DMS114 treated with DMSO at 0.1 percent for 48 hours (cell line): ENCODE data around the gene ACOT4.
"Not testable (repeated sequence)": the region's sequence is repeated elsewhere in the genome, so short reads cannot be mapped to it uniquely, and the experiment has no call there.

Experiments
- DNase-seq: peaks from one replicate; lab custom pipeline; 2025; ENCODE audit not compliant: unreplicated experiment; lab: John Stamatoyannopoulos, UW

ACOT4 gene

GRCh38 chr14:73576391-73576790 lies 15.3 kb upstream of the ACOT4 start:
- DNase-seq = no peak

GRCh38 chr14:73577214-73577613 lies 14.5 kb upstream of the ACOT4 start:
- DNase-seq = not testable (repeated sequence)

- not testable (repeated sequence) for DNase-seq
These were observed 9.3 kb upstream of the ACOT4 start for GRCh38 chr14:73582102-73582979.

- no peak for DNase-seq
These were observed 3.0 kb upstream of the ACOT4 start for GRCh38 chr14:73588695-73589094.

- DNase-seq = no peak
These were observed 2.6 kb upstream of the ACOT4 start for GRCh38 chr14:73589116-73589515.

DNA sequence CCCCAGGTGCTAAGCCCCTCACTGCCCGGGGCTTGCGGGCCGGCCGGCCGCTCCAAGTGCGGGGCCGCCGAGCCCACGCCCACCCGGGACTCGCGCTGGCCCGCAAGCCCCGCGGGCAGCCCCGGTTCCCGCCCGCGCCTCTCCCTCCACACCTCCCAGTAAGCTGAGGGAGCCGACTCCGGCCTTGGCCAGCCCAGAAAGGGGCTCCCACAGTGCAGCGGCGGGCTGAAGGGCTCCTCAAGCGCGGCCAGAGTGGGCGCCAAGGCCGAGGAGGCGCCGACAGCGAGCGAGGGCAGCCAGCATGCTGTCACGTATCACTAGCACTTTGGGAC lies 1.0 kb upstream of the ACOT4 start:
- DNase-seq = not testable (repeated sequence)

DNA sequence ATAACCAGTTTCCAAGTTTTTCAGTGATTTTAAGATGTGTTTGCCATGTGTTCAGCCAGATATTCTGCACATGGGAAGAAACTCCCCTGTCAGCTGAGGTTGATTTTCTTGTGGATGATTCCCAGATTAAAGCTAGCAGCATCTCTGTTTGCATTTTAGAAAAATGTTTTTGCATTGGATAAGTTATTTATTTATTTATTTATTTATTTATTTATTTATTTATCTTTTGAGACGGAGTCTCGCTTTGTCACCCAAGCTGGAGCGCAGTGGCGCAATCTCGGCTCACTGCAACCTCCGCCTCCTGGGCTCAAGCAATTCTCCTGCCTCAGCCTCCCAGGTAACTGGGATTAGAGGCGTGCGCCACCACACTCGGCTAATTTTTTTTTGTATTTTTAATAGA lies 2.8 kb downstream of the ACOT4 start:
- DNase-seq = no peak

DNA sequence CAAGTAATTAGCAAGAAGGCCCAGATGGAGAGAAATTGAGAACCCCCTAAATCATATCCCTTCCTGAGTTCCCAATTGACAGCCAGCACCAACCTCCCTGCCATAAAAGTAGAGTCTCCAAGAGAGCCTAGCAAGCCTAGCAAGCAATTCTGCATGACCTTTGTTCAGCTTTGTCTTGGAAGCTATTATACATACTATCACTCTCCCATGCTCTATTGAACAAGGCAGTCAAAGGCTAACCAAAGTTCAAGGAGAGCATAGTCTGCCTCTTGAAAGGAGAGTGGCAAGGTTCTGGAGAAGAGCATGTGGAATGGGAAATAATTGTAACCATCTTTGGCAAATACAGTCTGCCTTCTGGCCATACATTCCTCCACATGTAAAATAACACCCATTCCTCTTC lies 7.8 kb downstream of the ACOT4 start:
- DNase-seq = no peak

DNA sequence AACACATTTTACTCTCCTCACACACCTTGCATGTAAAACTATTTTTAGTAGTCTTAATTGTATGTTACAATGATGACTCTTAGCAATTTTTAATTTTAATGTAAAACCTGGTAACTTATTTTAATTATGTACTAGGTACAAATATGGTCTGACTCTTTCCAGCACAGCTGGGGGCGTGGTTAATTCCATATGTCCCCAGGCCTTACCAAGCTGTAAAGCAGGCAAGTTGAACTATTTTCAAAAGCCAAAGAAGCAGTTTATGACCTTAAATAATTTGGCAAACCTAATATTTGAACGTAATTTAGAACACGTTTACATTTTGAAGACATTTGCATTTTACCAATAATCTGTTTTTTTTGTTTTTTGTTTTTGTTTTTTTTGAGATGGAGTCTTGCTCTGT lies 11.3 kb downstream of the ACOT4 start:
- DNase-seq = no peak

DNA sequence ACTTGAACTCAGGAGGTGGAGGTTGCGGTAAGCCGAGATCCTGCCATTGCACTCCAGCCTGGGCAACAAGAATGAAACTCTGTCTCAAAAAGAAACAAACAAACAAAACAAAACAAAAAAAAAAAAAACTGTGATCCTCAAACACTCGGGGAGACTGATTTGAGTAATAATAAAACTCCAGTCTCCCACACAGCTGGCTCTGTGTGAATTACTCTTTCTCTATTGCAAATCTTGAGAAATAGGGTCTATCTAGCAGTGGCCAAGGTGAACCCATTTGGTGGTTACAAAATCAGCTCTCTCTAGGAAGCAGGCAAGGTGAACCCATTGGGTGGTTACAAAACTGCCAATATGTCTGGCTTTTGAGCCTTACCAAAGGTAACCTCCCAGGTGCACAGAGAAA lies 14.6 kb downstream of the ACOT4 start:
- DNase-seq = no peak

GRCh38 chr14:73607241-73607640 lies 15.6 kb downstream of the ACOT4 start:
- no peak for DNase-seq

DNA sequence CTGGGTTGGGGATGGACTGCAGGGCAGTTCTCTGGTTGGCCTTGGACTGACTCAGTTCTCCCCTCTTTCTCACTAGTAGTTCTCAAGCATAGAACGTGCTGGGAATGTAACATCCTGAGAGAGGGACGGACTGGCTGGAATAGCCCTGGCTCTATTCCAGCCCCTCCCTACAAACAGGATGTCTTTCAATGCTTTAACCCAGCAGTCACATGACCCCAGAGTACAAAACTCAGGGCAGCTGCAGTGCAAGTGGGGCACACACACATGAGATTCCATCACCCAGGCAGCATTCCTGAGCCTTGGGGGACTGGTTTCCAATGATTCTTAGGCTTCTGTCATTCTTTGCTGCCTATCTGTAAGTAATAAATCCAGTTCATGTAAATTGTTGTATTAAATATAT lies 19.0 kb downstream of the ACOT4 start:
- DNase-seq = no peak

- peak; percentile 61 for DNase-seq
These were observed 20.8 kb downstream of the ACOT4 start, which contains the start of gene ACOT6 for GRCh38 chr14:73612339-73613045. ACOT6 (plus strand) TSS chr14:73612517; CDS start chr14:73612572, 55 bp downstream.

DNA sequence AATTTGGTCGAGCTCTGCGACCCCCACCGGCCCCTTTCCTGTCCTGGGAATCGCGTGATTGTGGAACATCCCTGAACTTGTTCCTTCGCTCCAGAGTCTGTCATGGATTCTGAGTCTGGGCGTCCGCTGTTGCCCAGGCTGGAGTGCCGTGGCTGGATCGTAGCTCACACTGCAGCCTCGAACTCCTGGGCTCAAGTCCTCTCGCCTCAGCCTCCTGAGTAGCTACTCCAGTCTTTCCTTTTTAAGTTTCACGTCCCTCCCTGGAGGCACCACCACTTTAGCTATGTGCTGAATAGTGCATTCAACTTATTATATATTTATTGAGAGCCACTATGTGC lies 21.3 kb downstream of the ACOT4 start:
- peak; percentile 31 for DNase-seq

DNA sequence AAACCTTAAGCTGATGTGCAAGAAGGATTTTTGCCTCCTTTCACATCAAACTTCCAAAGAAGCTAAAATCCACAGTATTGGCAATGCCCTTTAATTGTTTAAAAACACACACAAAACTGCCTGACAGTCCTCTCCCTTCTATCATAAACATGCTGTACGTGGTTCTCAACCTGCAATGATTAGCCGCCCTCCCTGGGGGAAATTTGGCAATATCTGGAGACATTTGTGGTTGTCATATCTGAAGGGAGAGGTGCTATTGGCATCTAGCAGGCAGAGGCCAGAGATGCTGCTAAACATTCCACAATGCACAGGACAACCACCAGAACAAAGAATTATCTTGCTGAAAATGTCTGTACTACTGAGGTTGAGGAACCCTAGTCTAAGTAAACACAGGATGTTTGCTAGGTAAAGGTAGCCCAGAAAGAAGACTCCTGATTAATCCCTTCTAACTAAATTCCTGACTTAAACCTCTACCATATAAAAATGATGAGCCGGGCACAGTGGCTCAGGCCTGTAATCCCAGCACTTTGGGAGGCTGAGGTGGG lies 21.8 kb downstream of the ACOT4 start:
- DNase-seq = no peak

DNA sequence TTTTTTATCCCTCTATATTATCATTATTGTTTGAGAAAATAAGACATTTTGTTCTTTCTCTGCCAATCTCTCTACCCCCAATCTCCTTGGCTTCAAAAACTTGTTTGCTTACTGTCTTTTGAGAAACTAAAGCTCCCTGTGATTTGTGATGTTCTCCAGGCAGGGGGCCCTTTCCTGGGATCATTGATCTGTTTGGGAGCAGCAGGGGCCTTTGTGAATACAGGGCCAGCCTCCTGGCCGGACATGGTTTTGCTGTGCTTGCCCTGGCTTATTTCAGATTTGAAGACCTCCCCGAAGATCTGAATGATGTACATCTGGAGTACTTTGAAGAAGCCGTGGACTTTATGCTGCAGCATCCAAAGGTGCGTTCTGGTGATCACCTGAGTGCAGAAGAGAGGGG lies 25.2 kb downstream of the ACOT4 start:
- DNase-seq = no peak

DNA sequence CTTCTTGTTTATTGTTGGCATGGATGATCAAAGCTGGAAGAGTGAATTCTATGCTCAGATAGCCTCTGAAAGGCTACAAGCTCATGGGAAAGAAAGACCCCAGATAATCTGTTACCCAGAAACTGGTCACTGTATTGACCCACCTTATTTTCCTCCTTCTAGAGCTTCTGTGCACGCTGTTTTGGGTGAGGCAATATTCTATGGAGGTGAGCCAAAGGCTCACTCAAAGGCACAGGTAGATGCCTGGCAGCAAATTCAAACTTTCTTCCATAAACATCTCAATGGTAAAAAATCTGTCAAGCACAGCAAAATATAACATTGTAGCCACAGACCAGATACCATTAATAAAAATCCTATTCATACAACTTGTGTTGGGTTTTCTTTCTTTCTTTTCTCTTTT lies 27.9 kb downstream of the ACOT4 start:
- DNase-seq = no peak

DNA sequence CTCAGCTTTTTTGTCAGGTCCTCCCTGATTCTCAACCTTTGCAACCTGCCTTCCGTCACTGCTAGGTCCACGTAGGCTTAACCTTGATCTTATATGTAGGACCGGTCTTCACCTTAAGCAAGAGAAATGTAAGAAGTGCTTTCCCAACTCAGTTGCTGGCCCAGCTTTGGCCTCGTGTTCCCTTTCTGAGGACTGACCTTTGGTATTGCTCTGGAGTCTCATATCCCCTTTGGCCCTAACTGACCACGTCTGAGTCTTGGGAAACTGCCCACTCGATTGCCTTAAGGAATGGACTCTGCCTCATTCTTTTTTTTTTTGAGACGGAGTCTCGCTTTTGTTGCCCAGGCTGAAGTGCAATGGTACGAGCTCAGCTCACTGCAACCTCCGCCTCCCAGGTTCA lies 28.6 kb downstream of the ACOT4 start:
- DNase-seq = no peak

GRCh38 chr14:73623504-73624054 lies 31.9 kb downstream of the ACOT4 start:
- no peak for DNase-seq

DNA sequence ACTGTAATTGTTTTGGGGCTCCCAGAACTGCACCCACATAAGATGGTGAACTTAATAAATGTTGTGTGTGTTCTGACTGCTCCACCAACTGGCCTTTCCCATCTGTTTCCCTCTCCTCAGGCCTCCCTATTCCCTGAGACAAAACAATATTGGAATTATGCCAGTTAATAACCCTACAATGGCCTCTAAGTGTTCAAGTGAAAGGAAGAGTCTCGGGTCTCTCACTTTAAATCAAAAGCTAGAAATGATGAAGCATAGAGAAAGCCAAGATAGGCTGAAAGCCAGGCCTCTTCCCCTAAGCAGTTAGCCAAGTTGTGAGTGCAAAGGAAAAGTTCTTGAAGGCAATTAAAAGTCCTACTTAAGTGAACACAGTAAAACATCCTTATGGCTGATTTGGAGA lies 34.0 kb downstream of the ACOT4 start:
- DNase-seq = no peak

DNA sequence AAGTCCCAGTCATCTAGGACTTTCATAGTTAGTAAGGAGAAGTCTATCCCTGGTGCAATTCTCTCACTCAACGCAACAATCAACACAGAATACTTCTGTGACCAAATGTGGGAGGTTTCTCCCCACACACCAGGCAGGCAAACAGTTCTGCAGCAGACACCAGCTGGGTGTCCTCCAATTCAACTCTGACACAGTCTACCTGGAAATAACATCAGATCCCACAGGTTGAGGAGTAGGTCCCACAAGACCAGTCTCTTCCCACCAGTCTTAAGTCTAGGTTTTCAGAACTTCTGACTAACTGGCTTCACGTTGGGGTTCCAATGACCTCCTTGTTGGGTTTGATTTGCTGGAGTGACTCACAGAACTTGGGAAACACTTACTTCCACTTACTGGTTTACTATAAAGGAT lies 35.5 kb downstream of the ACOT4 start:
- no peak for DNase-seq
